SK-N-SH (cell line): ENCODE results near the gene FAM50B.

ENCODE experiments used
- CHD2 ChIP-seq: fragments of 150-350 bp; IDR thresholded peaks from 2 replicates; pipeline ENCODE4 v1.6.1; 2018; ENCODE audit warnings: low read length; ENCODE audit not compliant: partially characterized antibody
- CTCF ChIP-seq: fragments of 200-600 bp; sonication (generic); IDR thresholded peaks from 2 replicates; pipeline ENCODE4 v1.6.1; 2017; ENCODE audit warnings: antibody characterized with exemption, mild to moderate bottlenecking, moderate library complexity
- GATA2 ChIP-seq: sonication (generic); formaldehyde crosslinking; IDR thresholded peaks from 2 replicates; pipeline ENCODE4 v1.5.0; 2020; ENCODE audit warnings: mild to moderate bottlenecking, missing genetic modification reagents
- TF ChIP-seq, protein P1 (sequence below): IDR thresholded peaks from 2 replicates; pipeline ENCODE4 v1.4.0; 2012; ENCODE audit warnings: low read depth
- TF ChIP-seq, protein P2 (sequence below): fragments of 150-350 bp; IDR thresholded peaks from 2 replicates; pipeline ENCODE4 v1.6.1; 2016; ENCODE audit warnings: mild to moderate bottlenecking, low read depth, low read length

DNA sequence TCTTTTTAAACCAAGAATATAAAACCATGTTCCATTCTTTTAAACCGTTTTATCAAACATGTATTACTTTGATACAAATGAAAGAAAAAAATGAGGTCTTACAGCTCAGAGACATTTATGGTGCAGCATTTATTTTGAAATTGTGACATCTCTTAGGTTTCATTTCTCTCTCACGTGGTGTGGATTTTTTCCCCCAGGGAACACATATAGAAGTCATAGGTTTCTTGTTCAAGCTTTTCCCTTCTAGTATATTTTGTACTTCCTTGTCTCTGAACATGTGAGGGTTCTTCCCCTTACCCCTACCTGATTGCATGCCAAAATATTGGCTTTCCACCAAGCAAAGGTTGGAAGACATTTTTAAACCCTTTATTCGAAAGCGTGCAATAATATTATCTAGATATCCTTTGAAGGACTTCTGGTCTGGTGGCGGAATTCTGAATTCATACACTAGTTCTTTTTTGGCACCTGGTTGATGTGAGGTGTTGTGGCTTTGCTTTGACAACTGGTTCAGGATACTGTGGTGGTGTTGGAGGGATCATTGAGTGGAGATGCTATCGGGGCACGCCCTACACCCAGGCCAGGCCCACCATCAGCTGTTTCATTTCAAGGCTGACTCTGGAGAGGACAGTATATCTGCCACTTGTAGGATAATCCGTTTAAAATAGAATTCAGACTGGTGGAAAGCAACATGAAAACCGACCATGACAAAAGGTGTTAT is 5.6 kb upstream of the FAM50B start:
- TF ChIP-seq CTCF (no peak), CHD2 (no peak), GATA2 (CRISPR knock-in tag) (no peak)
- TF ChIP-seq, protein P1, sequence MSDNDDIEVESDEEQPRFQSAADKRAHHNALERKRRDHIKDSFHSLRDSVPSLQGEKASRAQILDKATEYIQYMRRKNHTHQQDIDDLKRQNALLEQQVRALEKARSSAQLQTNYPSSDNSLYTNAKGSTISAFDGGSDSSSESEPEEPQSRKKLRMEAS, result no peak
- TF ChIP-seq, protein P2, sequence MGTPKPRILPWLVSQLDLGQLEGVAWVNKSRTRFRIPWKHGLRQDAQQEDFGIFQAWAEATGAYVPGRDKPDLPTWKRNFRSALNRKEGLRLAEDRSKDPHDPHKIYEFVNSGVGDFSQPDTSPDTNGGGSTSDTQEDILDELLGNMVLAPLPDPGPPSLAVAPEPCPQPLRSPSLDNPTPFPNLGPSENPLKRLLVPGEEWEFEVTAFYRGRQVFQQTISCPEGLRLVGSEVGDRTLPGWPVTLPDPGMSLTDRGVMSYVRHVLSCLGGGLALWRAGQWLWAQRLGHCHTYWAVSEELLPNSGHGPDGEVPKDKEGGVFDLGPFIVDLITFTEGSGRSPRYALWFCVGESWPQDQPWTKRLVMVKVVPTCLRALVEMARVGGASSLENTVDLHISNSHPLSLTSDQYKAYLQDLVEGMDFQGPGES, result no peak
